ENCODE results near the gene CNKSR1. TPM values are rescaled to one million over a fixed set of nuclear protein-coding genes. Genes with fewer than 3 reads are reported as not detected.
A peak's percentile ranks its signal among the peaks of the same experiment; 100 is the strongest.

Gene CNKSR1
- total and polyA plus RNA-seq, 2 of the 4 experiments (the other 2 are of a cell fraction): 0.43 TPM; not detected in 1

GRCh38 chr1:26164036-26164860, 13.0 kb upstream of the CNKSR1 start:
- WGBS, 2 experiments (ENCODE audit: extremely low coverage in 2 of 2, insufficient read length in 1 of 2): 8% methylated on average over 41 of the region's 72 CpGs; no CpG with 5 or more reads in 1 of the 2 experiments
- no peaks in the 10 kb centered on the region for H3K79me1 ChIP-seq (ENCODE audit: low read depth in 1 of 2, low read length in 2 of 2)
- no peaks in the 10 kb centered on the region for H4K20me1 ChIP-seq (ENCODE audit: insufficient read depth, low read length)
- H3K14ac ChIP-seq (replicated peaks; ENCODE audit: low read depth, low read length): no peak overlapping the region
- no peak overlapping the region for H3K56ac ChIP-seq (ENCODE audit: extremely low read depth, insufficient read depth, low read length)
- ChIA-PET POLR2A (ENCODE audit: unreplicated experiment) (no interaction called here), CTCF (no interaction called here)
- H3K4me2 ChIP-seq (ENCODE audit: low read depth, low read length): peak overlapping the region; percentile 63
- DNase-seq (no peak), ATAC-seq (ENCODE audit: low read depth) (peak; percentile 70)
- no peak overlapping the region for H4K91ac ChIP-seq (ENCODE audit: insufficient read depth, low read depth, low read length)
- H2AFZ ChIP-seq (replicated peaks; ENCODE audit: low read length, poor library complexity): peak overlapping the region; percentile 87
- H3K4me1 ChIP-seq (ENCODE audit: control insufficient read depth, insufficient read depth, low read length): peaks cover 4% of the 10 kb centered on the region
- no TSS peak for BruUV-seq (replicated peaks)
- no peak overlapping the region for H2BK20ac ChIP-seq (ENCODE audit: low read depth, low read length)
- no peak overlapping the region for H4K8ac ChIP-seq (ENCODE audit: low read depth in 2 of 2, low read length in 2 of 2)
- no peak overlapping the region for H3K4ac ChIP-seq (ENCODE audit: low read depth, low read length)
- no peak overlapping the region for H4K5ac ChIP-seq (ENCODE audit: low read depth, low read length)
- no peak overlapping the region for H2AK9ac ChIP-seq (replicated peaks; ENCODE audit: low read depth, low read length, poor library complexity)
- no peak overlapping the region for H3K27ac ChIP-seq (ENCODE audit: insufficient read depth, low read length)
- peak overlapping the region; percentile 26 for H3K4me3 ChIP-seq (ENCODE audit: insufficient read depth, low read depth, low read length)
- 0 out of 2 replicates have a peak, but pooled peaks cover 3% of the 10 kb centered on the region for H3K9me1 ChIP-seq (ENCODE audit: insufficient read depth, low read length)
- H3K36me3 ChIP-seq (ENCODE audit: control insufficient read depth, insufficient read depth, low read length): no peaks in the 10 kb centered on the region
- in situ Hi-C loops (cut with MboI; ENCODE audit: low sequenced_read_pairs): no loop called here
- no peak overlapping the region for H2BK120ac ChIP-seq (ENCODE audit: low read depth, low read length)
- peaks cover 16% of the 10 kb centered on the region; the same call in 1 of the 2 replicates for H3K27me3 ChIP-seq (ENCODE audit: control insufficient read depth, insufficient read depth, low read length)
- H3K18ac ChIP-seq (ENCODE audit: low read depth, low read length): no peak overlapping the region
- dilution Hi-C loops (cut with HindIII; ENCODE audit: low sequenced_read_pairs, unreplicated experiment): no loop called here
- no peak overlapping the region for H3K23ac ChIP-seq (ENCODE audit: low read depth, low read length)
- intact Hi-C loops (cut with micrococcal nuclease): loop anchor here (1.0 kb wide), 1 partner anchor 59 kb away; no protein-coding TSS in a partner anchor
- H2BK15ac ChIP-seq (ENCODE audit: low read depth, low read length): no peak overlapping the region
- H2BK5ac ChIP-seq (ENCODE audit: low read depth, low read length, poor library complexity, severe bottlenecking): no peak overlapping the region
- no peak overlapping the region for H3K9ac ChIP-seq (ENCODE audit: low read depth, low read length)
- no peaks in the 10 kb centered on the region for H3K9me3 ChIP-seq (ENCODE audit: control insufficient read depth, insufficient read depth, low read length)
- H2AK5ac ChIP-seq (ENCODE audit: low read depth, low read length): no peak overlapping the region
- no peak for TF ChIP-seq ELK1 (IDR thresholded peaks at IDR 0.05; ENCODE audit: borderline replicate concordance, low read depth, low read length)
- TF ChIP-seq, protein P1, sequence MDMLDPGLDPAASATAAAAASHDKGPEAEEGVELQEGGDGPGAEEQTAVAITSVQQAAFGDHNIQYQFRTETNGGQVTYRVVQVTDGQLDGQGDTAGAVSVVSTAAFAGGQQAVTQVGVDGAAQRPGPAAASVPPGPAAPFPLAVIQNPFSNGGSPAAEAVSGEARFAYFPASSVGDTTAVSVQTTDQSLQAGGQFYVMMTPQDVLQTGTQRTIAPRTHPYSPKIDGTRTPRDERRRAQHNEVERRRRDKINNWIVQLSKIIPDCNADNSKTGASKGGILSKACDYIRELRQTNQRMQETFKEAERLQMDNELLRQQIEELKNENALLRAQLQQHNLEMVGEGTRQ (IDR thresholded peaks at IDR 0.05; ENCODE audit: low read depth, low read length): peak; percentile 25
- TF ChIP-seq MAFK (IDR thresholded peaks at IDR 0.05; ENCODE audit: low read depth, low read length): no peak
- no peak for TF ChIP-seq CHD1 (IDR thresholded peaks at IDR 0.05; ENCODE audit: low read depth, low read length)
- no peak for TF ChIP-seq CEBPB (IDR thresholded peaks at IDR 0.05; ENCODE audit: low read depth, low read length)
- no peak for TF ChIP-seq FOS (IDR thresholded peaks at IDR 0.05; ENCODE audit: low read depth, low read length)
- no peak for TF ChIP-seq MAZ (IDR thresholded peaks at IDR 0.05; ENCODE audit: borderline replicate concordance, low read depth, low read length)
- no peak for TF ChIP-seq POLR2A (IDR thresholded peaks at IDR 0.05; ENCODE audit: low read depth, low read length)
- TF ChIP-seq RCOR1 (IDR thresholded peaks at IDR 0.05; ENCODE audit: insufficient replicate concordance, low read length): no peak
- TF ChIP-seq MXI1 (IDR thresholded peaks at IDR 0.05; ENCODE audit: borderline replicate concordance, low read depth, low read length): no peak
- TF ChIP-seq RAD21 (IDR thresholded peaks at IDR 0.05; ENCODE audit: low read length): peak; percentile 38; the same call in 1 of the 2 replicates
- TF ChIP-seq, protein P2, sequence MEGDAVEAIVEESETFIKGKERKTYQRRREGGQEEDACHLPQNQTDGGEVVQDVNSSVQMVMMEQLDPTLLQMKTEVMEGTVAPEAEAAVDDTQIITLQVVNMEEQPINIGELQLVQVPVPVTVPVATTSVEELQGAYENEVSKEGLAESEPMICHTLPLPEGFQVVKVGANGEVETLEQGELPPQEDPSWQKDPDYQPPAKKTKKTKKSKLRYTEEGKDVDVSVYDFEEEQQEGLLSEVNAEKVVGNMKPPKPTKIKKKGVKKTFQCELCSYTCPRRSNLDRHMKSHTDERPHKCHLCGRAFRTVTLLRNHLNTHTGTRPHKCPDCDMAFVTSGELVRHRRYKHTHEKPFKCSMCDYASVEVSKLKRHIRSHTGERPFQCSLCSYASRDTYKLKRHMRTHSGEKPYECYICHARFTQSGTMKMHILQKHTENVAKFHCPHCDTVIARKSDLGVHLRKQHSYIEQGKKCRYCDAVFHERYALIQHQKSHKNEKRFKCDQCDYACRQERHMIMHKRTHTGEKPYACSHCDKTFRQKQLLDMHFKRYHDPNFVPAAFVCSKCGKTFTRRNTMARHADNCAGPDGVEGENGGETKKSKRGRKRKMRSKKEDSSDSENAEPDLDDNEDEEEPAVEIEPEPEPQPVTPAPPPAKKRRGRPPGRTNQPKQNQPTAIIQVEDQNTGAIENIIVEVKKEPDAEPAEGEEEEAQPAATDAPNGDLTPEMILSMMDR (conservative IDR thresholded peaks at IDR 0.05; ENCODE audit: low read depth, low read length): peak; percentile 62
- no peak for TF ChIP-seq RFX5 (IDR thresholded peaks at IDR 0.05; ENCODE audit: low read depth, low read length)
- TF ChIP-seq BHLHE40 (IDR thresholded peaks at IDR 0.05; ENCODE audit: low read depth, low read length): no peak
- TF ChIP-seq SMC3 (IDR thresholded peaks at IDR 0.05; ENCODE audit: low read depth, low read length): peak; percentile 45

All from IMR-90 (cell line).